Posterior vena cava (tissue), 2 donors: ENCODE data around the gene KRTAP5-6. TPM values are rescaled to one million over a fixed set of nuclear protein-coding genes. Genes with fewer than 3 reads are reported as not detected.

Source experiments
- DNase-seq: peaks from one replicate; pipeline ENCODE4 v3.0.0-alpha.2; 2020; ENCODE audit warnings: low spot score
- intact Hi-C, 2 donors: fragments of 100-400 bp; cut with DNase I; formaldehyde crosslinking; loops; one replicate each; pipeline versions ENCODE4 v1.14.1 to v1.14.2; 2022 to 2023
- total RNA-seq, 2 donors: library from RNA; stranded (reverse); fragmentation: NEBNext Ultra II Directional; extraction: Animal tissue kit (Norgen Biotek cat#: 25700); gene quantifications; one replicate each; pipeline ENCODE4 v1.2.1, GENCODE V29; 2021
- donor health status: DM: yes; HTN: yes; CAD: no.
- donor health status: DM: yes; HTN: yes; CAD: no.

Gene KRTAP5-6
- total RNA-seq, 2 donors from 2014 or later = not detected

- intact Hi-C loops = loop anchor here (2.0 to 5.0 kb wide), 4 partner anchors 41 to 464 kb away; partner anchors contain the start of gene SYT8 (in 1 of the 2)
- DNase-seq = peak; percentile 94
These were observed 3.5 kb upstream of the KRTAP5-6 start for GRCh38 chr11:1693327-1694063.

GRCh38 chr11:1694064-1694845 is 2.7 kb upstream of the KRTAP5-6 start:
- intact Hi-C loops = loop anchor here (2.0 to 5.0 kb wide), 3 partner anchors 42 to 463 kb away; no protein-coding TSS in a partner anchor
- peak; percentile 97 for DNase-seq

GRCh38 chr11:1694846-1695547 is 2.0 kb upstream of the KRTAP5-6 start:
- no peak for DNase-seq
- intact Hi-C loops = loop anchor here (2.0 to 5.0 kb wide), 3 partner anchors 43 to 462 kb away; no protein-coding TSS in a partner anchor

- no peak for DNase-seq
- intact Hi-C loops = loop anchor here in 1 of 2 donors (2.0 kb wide), 1 partner anchor 137 kb away; no protein-coding TSS in a partner anchor
These were observed 1.4 kb upstream of the KRTAP5-6 start for GRCh38 chr11:1695548-1696108.

- DNase-seq = no peak
- intact Hi-C loops = no loop called here
These were observed 2.8 kb downstream of the KRTAP5-6 start for GRCh38 chr11:1699771-1700170.

- intact Hi-C loops = no loop called here
- DNase-seq = no peak
These were observed 4.3 kb downstream of the KRTAP5-6 start for GRCh38 chr11:1701091-1701807.

GRCh38 chr11:1702506-1702905 is 5.5 kb downstream of the KRTAP5-6 start:
- intact Hi-C loops = no loop called here
- no peak for DNase-seq

- intact Hi-C loops = no loop called here
- no peak for DNase-seq
These were observed 6.2 kb downstream of the KRTAP5-6 start for GRCh38 chr11:1703146-1703545.

GRCh38 chr11:1705126-1706052 is 8.4 kb downstream of the KRTAP5-6 start:
- intact Hi-C loops = no loop called here
- DNase-seq = no peak

GRCh38 chr11:1706634-1707400 is 9.8 kb downstream of the KRTAP5-6 start:
- DNase-seq = no peak
- intact Hi-C loops = no loop called here

GRCh38 chr11:1707751-1708150 is 10.8 kb downstream of the KRTAP5-6 start:
- no peak for DNase-seq
- intact Hi-C loops = no loop called here

GRCh38 chr11:1708716-1709115 is 11.7 kb downstream of the KRTAP5-6 start:
- DNase-seq = no peak
- intact Hi-C loops = no loop called here

GRCh38 chr11:1714908-1715885 is 18.2 kb downstream of the KRTAP5-6 start:
- intact Hi-C loops = no loop called here
- DNase-seq = peak; percentile 61

GRCh38 chr11:1717745-1718144 is 20.8 kb downstream of the KRTAP5-6 start:
- DNase-seq = peak; percentile 31
- intact Hi-C loops = no loop called here

GRCh38 chr11:1718326-1718725 is 21.3 kb downstream of the KRTAP5-6 start:
- DNase-seq = no peak
- intact Hi-C loops = no loop called here

GRCh38 chr11:1719781-1720180 is 22.8 kb downstream of the KRTAP5-6 start:
- intact Hi-C loops = no loop called here

More at GRCh38 chr11:1719781-1720180, 22.8 kb downstream of the KRTAP5-6 start:
- no peak for DNase-seq
